ENCODE measurements around the gene RPL27.
"Not testable (repeated sequence)": the region's sequence is repeated elsewhere in the genome, so short reads cannot be mapped to it uniquely, and the experiment has no call there.

The RPL27 gene

GRCh38 chr17:42992872-42993271, 5.3 kb upstream of the RPL27 start:
- in situ Hi-C loops (cut with MboI; ENCODE audit: low sequenced_read_pairs), result no loop called here

GRCh38 chr17:42993913-42994312, 4.3 kb upstream of the RPL27 start:
- in situ Hi-C loops (cut with MboI; ENCODE audit: low sequenced_read_pairs), result not testable (repeated sequence)

GRCh38 chr17:42997390-42997983, 732 bp upstream of the RPL27 start:
- in situ Hi-C loops (cut with MboI; ENCODE audit: low sequenced_read_pairs), result no loop called here

- in situ Hi-C loops (cut with MboI; ENCODE audit: low sequenced_read_pairs), result no loop called here
Measured at GRCh38 chr17:42999003-42999525, 845 bp downstream of the RPL27 start.

- in situ Hi-C loops (cut with MboI; ENCODE audit: low sequenced_read_pairs), result not testable (repeated sequence)
Measured at GRCh38 chr17:43000894-43001293, 2.7 kb downstream of the RPL27 start.

GRCh38 chr17:43003542-43004172, 5.4 kb downstream of the RPL27 start:
- in situ Hi-C loops (cut with MboI; ENCODE audit: low sequenced_read_pairs), result no loop called here

GRCh38 chr17:43006639-43007551, 8.7 kb downstream of the RPL27 start, which contains the start of gene IFI35:
TSS of gene IFI35 (plus strand) at chr17:43006784. CDS start at chr17:43006948, 164 bp downstream.
- in situ Hi-C loops (cut with MboI; ENCODE audit: low sequenced_read_pairs), result no loop called here

GRCh38 chr17:43010667-43011308, 12.6 kb downstream of the RPL27 start:
- in situ Hi-C loops (cut with MboI; ENCODE audit: low sequenced_read_pairs), result no loop called here

GRCh38 chr17:43011728-43012472, 13.7 kb downstream of the RPL27 start:
- in situ Hi-C loops (cut with MboI; ENCODE audit: low sequenced_read_pairs), result no loop called here

- in situ Hi-C loops (cut with MboI; ENCODE audit: low sequenced_read_pairs), result no loop called here
Measured at GRCh38 chr17:43013296-43013695, 15.1 kb downstream of the RPL27 start.

GRCh38 chr17:43014020-43014648, 15.9 kb downstream of the RPL27 start:
- in situ Hi-C loops (cut with MboI; ENCODE audit: low sequenced_read_pairs), result no loop called here

- in situ Hi-C loops (cut with MboI; ENCODE audit: low sequenced_read_pairs), result no loop called here
Measured at GRCh38 chr17:43014649-43015542, 16.7 kb downstream of the RPL27 start.

- in situ Hi-C loops (cut with MboI; ENCODE audit: low sequenced_read_pairs), result no loop called here
Measured at GRCh38 chr17:43015579-43015978, 17.4 kb downstream of the RPL27 start.

- in situ Hi-C loops (cut with MboI; ENCODE audit: low sequenced_read_pairs), result no loop called here
Measured at GRCh38 chr17:43016216-43016615, 18.0 kb downstream of the RPL27 start.

GRCh38 chr17:43018008-43018853, 20.0 kb downstream of the RPL27 start:
- in situ Hi-C loops (cut with MboI; ENCODE audit: low sequenced_read_pairs), result no loop called here

GRCh38 chr17:43018932-43019331, 20.7 kb downstream of the RPL27 start:
- in situ Hi-C loops (cut with MboI; ENCODE audit: low sequenced_read_pairs), result no loop called here

- in situ Hi-C loops (cut with MboI; ENCODE audit: low sequenced_read_pairs), result no loop called here
Measured at GRCh38 chr17:43019418-43019817, 21.2 kb downstream of the RPL27 start.

Data from hTERT RPE-1 (cell line).